ENCODE measurements around the gene TAF9. TPM values are rescaled to one million over a fixed set of nuclear protein-coding genes. Genes with fewer than 3 reads are reported as not detected.
"Not testable (repeated sequence)": the region's sequence is repeated elsewhere in the genome, so short reads cannot be mapped to it uniquely, and the experiment has no call there.

The TAF9 gene
- total and polyA plus RNA-seq, 12 donors = 32.1 to 152 (median 58.2) TPM

GRCh38 chr5:69378376-69378775, 9.1 kb upstream of the TAF9 start:
- Histone ChIP-seq H3K4me3 (no peak overlapping the region), H3K36me3 (replicated peaks in 1 of 2) (peaks cover 0 to 70% of the 10 kb centered on the region in 2 donors), H3K27me3 (no peaks in the 10 kb centered on the region), H3K4me1 (replicated peaks in 1 of 2) (no peaks in the 10 kb centered on the region), H3K27ac (no peak overlapping the region), H3K9me3 (replicated peaks in 1 of 3) (no peaks in the 10 kb centered on the region)
- no peak for TF ChIP-seq POLR2A (IDR thresholded peaks at IDR 0.05)
- TF ChIP-seq, protein P1, sequence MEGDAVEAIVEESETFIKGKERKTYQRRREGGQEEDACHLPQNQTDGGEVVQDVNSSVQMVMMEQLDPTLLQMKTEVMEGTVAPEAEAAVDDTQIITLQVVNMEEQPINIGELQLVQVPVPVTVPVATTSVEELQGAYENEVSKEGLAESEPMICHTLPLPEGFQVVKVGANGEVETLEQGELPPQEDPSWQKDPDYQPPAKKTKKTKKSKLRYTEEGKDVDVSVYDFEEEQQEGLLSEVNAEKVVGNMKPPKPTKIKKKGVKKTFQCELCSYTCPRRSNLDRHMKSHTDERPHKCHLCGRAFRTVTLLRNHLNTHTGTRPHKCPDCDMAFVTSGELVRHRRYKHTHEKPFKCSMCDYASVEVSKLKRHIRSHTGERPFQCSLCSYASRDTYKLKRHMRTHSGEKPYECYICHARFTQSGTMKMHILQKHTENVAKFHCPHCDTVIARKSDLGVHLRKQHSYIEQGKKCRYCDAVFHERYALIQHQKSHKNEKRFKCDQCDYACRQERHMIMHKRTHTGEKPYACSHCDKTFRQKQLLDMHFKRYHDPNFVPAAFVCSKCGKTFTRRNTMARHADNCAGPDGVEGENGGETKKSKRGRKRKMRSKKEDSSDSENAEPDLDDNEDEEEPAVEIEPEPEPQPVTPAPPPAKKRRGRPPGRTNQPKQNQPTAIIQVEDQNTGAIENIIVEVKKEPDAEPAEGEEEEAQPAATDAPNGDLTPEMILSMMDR (IDR thresholded peaks at IDR 0.05) = no peak
- no peak for DNase-seq
- intact Hi-C loops (cut with DNase I) = no loop called here

GRCh38 chr5:69374911-69375446, 5.7 kb upstream of the TAF9 start:
- DNase-seq = no peak
- intact Hi-C loops (cut with DNase I) = no loop called here
- H3K27ac ChIP-seq = no peak overlapping the region
- H3K9me3 ChIP-seq (replicated peaks in 1 of 3) = no peaks in the 10 kb centered on the region
- TF ChIP-seq, protein P1 (IDR thresholded peaks at IDR 0.05) = no peak
- no peak for TF ChIP-seq POLR2A (IDR thresholded peaks at IDR 0.05)
- no peaks in the 10 kb centered on the region for H3K27me3 ChIP-seq
- H3K4me3 ChIP-seq = no peak overlapping the region
- 91 to 96% (median 94%) methylated on average over 4 of the region's 4 CpGs for WGBS, 4 donors
- H3K36me3 ChIP-seq (replicated peaks in 1 of 2) = peaks cover 0 to 43% of the 10 kb centered on the region in 2 donors
- peaks cover 6 to 24% of the 10 kb centered on the region in 2 donors for H3K4me1 ChIP-seq (replicated peaks in 1 of 2)

GRCh38 chr5:69372394-69372793, 3.1 kb upstream of the TAF9 start:
- DNase-seq = no peak
- H3K36me3 ChIP-seq (replicated peaks in 1 of 2) = peaks cover 0 to 24% of the 10 kb centered on the region in 2 donors
- WGBS, 4 donors = 95 to 99% (median 95%) methylated on average over 5 of the region's 5 CpGs
- H3K9me3 ChIP-seq (replicated peaks in 1 of 3) = no peaks in the 10 kb centered on the region
- no peak overlapping the region for H3K4me3 ChIP-seq
- no peak overlapping the region for H3K27ac ChIP-seq
- H3K27me3 ChIP-seq = no peaks in the 10 kb centered on the region
- TF ChIP-seq, protein P1 (IDR thresholded peaks at IDR 0.05) = no peak
- no peak for TF ChIP-seq POLR2A (IDR thresholded peaks at IDR 0.05)
- intact Hi-C loops (cut with DNase I) = no loop called here
- H3K4me1 ChIP-seq (replicated peaks in 1 of 2) = peaks cover 13 to 36% of the 10 kb centered on the region in 2 donors

DNA sequence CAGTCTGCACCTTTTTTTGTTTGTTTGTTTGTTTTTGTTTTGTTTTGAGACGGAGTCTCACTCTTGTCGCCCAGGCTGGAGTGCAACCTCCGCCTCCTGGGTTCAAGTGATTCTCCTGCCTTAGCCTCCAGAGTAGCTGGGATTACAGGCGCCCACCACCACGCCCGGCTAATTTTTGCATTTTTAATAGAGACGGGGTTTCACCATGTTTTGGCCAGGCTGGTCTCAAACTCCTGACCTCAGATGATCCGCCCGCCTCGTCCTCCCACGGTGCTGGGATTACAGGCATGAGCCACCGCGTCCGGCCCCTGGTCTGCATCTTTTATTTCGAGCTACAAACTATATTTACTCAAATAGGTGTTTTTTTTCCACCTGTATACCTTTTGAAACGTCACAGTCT, 1.0 kb upstream of the TAF9 start:
- peaks cover 13 to 36% of the 10 kb centered on the region in 2 donors for H3K4me1 ChIP-seq (replicated peaks in 1 of 2)
- DNase-seq; intact Hi-C loops (cut with DNase I); H3K27me3 ChIP-seq; H3K27ac ChIP-seq; H3K9me3 ChIP-seq (replicated peaks in 1 of 3): not testable (repeated sequence)
- WGBS, 4 donors = 2 to 6% (median 2%) methylated on average over 16 of the region's 16 CpGs
- peaks cover 0 to 29% of the 10 kb centered on the region in 2 donors for H3K36me3 ChIP-seq (replicated peaks in 1 of 2)
- peak overlapping the region in 3 of 4 donors; percentile 74 to 96 (median 86) for H3K4me3 ChIP-seq
